Ovary (tissue), 3 donors: ENCODE data around the gene MYO5C.

Experiments used
- CTCF ChIP-seq, 3 donors: fragments of 450-650 bp in 2 of 3; fragments of 200-600 bp in 1 of 3; IDR thresholded peaks; one replicate each; pipeline versions ENCODE4 v1.5.1 to v1.8.0; 2016 to 2022; ENCODE audit warnings: antibody characterized with exemption in 3 of 3, mild to moderate bottlenecking in 1 of 3
- POLR2A ChIP-seq: fragments of 450-650 bp; IDR thresholded peaks from one replicate; pipeline ENCODE4 v1.6.1; 2017; ENCODE audit warnings: antibody characterized with exemption, mild to moderate bottlenecking, moderate library complexity
- donor health status: DM: no; HTN: no; CAD: no.

GRCh38 chr15:52218816-52219215 lies 76.8 kb downstream of the MYO5C start:
- TF ChIP-seq POLR2A, result no peak
- no peak for TF ChIP-seq CTCF (IDR thresholded peaks at IDR 0.05)
